Fibroblast of the aortic adventitia (primary cell): Measurements from ENCODE around the gene DGKG. TPM values are rescaled to one million over a fixed set of nuclear protein-coding genes. Genes with fewer than 3 reads are reported as not detected.

Experiments
- DNase-seq: peaks from one replicate; pipeline ENCODE4 v3.0.0-alpha.2; 2010; ENCODE audit warnings: low read depth
- H3K4me3 ChIP-seq: 2 replicates; pipeline ENCODE4 v1.5.1; 2011; ENCODE audit warnings: low read depth, mild to moderate bottlenecking, control low read depth, low read length, moderate library complexity
- CTCF ChIP-seq: IDR thresholded peaks from 2 replicates; pipeline ENCODE4 v1.5.1; 2011; ENCODE audit warnings: mild to moderate bottlenecking, low read length, control low read depth, inconsistent platforms; ENCODE audit not compliant: insufficient read depth
- total RNA-seq: library from RNA; depleted of rRNA; stranded (reverse); fragments of >200 nt; gene quantifications from 2 replicates; pipeline ENCODE4 v1.2.3, GENCODE V29; 2012; ENCODE audit warnings: low replicate concordance

Gene DGKG
- total RNA-seq, 1 donor, result 0.27 TPM

- peak; percentile 68 for TF ChIP-seq CTCF
- peak; percentile 72 for DNase-seq
- peak overlapping the region; percentile 44 for H3K4me3 ChIP-seq
Observed at GRCh38 chr3:186241910-186242821, 119.9 kb downstream of the DGKG start.

GRCh38 chr3:186239321-186239720, 122.7 kb downstream of the DGKG start:
- no peak for TF ChIP-seq CTCF
- no peak overlapping the region for H3K4me3 ChIP-seq
- DNase-seq, result no peak

GRCh38 chr3:186237915-186238314, 124.1 kb downstream of the DGKG start:
- no peak for DNase-seq
- no peak overlapping the region for H3K4me3 ChIP-seq
- TF ChIP-seq CTCF, result no peak

GRCh38 chr3:186236357-186237020, 125.5 kb downstream of the DGKG start:
- DNase-seq, result no peak
- TF ChIP-seq CTCF, result no peak
- H3K4me3 ChIP-seq, result no peak overlapping the region

GRCh38 chr3:186235554-186235953, 126.5 kb downstream of the DGKG start:
- no peak overlapping the region for H3K4me3 ChIP-seq
- DNase-seq, result no peak
- TF ChIP-seq CTCF, result no peak

GRCh38 chr3:186234152-186234551, 127.9 kb downstream of the DGKG start:
- H3K4me3 ChIP-seq, result no peak overlapping the region
- TF ChIP-seq CTCF, result no peak
- no peak for DNase-seq
